GM20431 (cell line): Measurements from ENCODE around the gene FGF4.

Source experiments
- in situ Hi-C: fragments of 300-500 bp; cut with MseI, MboI; formaldehyde crosslinking; loops from one replicate; pipeline ENCODE4 v1.15.0; 2020; ENCODE audit warnings: low sequenced_read_pairs; ENCODE audit not compliant: unreplicated experiment

The FGF4 gene

GRCh38 chr11:69810289-69811118 is 35.4 kb upstream of the FGF4 start:
- in situ Hi-C loops: no loop called here

DNA sequence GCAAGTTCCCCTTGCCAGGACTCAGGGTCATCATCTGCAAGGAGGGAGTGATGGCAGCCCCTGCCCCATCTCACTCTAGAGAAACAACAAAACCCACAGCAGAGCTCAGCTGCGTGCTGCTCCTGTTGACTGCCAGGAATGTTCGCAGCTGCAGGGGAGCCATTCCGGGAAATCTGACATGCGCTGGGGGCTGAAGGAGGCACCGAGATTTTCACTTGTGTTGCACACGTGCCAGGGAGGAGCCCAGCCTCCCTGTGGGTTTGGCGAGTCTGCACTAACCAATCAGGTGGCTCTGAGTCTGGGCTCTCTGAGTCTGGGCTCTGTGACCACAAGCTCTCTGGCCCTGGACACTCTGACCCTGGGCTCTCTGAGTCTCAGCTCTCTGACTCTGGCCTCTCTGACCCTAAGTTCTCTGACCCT is 33.5 kb upstream of the FGF4 start:
- in situ Hi-C loops: no loop called here

DNA sequence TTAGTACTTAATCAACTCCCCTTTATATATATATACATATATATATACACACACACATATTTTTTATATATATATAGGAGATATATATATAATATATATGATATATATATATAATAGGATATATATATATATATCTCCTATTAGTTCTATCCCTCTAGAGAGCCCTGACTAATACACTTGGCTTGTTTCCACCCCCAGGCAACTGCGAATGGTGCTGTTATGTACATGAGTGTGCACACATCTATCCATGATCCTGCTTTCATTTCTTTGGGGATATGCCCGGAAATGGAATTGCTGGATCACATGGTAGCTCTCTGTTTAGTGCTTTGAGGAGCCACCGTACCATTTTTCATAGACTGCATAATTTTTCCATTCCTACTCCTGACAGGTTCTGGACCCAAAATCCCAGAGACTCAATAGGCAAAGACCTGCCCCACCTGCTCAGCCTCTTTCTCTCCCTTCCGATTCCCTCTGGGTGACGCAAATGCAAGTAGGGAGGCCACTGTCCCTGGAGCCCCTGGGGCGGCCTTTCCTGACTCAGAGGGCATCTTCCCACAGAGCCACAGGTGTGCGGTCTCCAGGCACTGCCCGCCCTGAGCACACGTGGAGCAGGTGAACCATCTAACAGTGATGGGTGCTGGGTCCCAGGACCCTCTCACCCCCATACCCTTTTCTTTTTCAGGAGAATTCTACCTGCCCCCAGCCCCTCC is 32.1 kb upstream of the FGF4 start:
- in situ Hi-C loops: no loop called here

- in situ Hi-C loops: no loop called here
Measured at GRCh38 chr11:69804769-69805508, 29.8 kb upstream of the FGF4 start.

- in situ Hi-C loops: no loop called here
Measured at GRCh38 chr11:69803604-69804218, 28.6 kb upstream of the FGF4 start.

DNA sequence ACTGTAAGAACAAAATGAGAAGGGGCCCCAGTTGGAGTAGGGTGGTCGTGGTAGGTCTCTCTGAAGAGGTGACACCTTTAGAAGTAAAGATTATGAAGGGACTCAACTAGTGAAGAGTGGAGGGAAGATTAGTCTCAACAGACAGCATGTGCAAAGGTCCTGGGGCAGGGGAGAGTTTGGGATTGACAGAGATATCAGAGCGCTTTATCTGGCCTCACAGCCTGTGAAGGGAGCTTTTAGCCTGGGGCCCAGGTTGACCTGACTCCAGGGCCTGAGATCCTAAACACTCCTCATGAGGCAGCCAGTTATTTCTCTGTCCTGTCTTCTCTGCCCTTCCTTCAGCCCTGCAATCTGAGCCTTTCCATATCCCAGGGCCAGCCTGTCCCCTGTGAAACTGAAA is 27.9 kb upstream of the FGF4 start:
- in situ Hi-C loops: no loop called here

DNA sequence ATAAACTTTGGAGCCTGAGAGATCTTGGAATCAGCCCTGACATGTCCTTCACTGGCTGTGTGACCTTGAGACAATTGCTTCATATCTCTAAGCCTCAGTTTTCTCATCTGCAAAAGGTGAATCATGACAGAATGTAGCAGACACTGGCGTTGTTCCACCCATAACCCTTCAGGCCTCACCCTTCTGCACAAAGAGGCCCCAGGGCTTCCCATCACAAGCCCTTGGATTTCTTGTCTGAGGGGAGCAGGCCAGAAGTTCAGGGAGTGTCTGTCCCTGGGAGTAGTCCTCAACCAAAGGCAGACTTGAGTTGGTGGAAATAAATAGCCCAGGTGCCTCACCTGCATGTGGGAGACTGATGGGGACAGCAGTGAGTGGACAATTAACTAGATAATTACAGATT is 27.4 kb upstream of the FGF4 start:
- in situ Hi-C loops: no loop called here

GRCh38 chr11:69801513-69802335 is 26.6 kb upstream of the FGF4 start:
- in situ Hi-C loops: no loop called here

GRCh38 chr11:69800278-69800677 is 25.1 kb upstream of the FGF4 start:
- in situ Hi-C loops: no loop called here

DNA sequence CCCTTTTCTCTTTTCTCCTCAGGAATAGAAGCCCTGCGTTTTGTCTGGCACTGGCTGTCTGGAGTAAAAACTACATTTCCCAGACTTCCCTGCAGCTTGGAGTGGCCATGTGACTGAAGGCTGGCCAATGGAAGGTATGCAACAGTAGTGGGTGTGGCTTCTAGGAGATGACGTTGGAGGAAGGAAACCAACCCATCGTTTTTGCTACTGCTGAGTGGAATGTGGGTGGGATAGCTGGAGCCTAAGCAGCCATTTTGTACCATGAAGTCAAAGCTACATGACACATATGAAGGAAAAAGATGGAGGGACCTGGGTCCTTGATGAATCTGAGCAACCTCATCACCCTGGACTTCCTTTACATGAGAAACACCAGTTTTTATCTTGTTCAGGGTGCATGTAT is 24.4 kb upstream of the FGF4 start:
- in situ Hi-C loops: no loop called here

- in situ Hi-C loops: no loop called here
Measured at GRCh38 chr11:69799097-69799496, 24.0 kb upstream of the FGF4 start.

- in situ Hi-C loops: no loop called here
Measured at GRCh38 chr11:69797737-69798528, 22.8 kb upstream of the FGF4 start.

DNA sequence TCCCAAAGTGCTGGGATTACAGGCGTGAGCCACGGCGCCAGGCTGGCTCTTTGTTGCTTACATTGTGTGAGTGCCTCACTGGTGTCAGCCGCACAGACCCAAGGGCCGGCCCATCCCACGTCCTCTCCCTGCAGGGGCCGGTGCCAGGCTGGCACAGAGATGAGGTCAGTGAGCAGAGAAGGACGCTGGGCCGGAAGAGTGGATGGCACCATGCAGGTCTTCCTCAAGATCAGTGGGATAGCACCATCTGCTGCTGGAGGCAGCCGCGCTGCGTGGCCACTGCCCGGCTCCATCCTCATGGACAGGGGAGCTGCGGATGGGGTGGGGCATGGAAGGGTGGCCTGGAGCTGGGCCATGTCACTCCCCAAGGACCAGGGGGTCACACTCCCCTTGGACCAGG is 22.0 kb upstream of the FGF4 start:
- in situ Hi-C loops: no loop called here

DNA sequence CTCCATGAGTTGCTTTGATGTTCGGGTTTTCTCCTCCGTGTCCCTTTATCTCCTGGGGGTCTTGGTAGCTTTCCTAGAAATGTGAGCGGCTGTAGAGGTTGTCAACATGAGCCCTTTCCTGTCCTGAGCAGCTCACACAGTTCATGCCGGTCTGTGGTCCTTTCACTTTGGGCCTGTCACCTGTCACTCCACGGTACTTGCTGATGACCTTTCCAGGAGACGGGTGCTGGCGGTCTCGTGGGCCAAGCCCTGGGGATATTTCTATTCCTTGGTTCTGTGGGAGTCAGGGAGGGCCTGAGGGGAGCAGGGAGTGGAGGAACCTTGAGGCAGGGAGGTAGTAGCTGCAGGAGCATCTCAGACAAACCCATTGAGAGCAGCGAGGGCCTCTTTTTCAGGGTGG is 20.9 kb upstream of the FGF4 start:
- in situ Hi-C loops: no loop called here

DNA sequence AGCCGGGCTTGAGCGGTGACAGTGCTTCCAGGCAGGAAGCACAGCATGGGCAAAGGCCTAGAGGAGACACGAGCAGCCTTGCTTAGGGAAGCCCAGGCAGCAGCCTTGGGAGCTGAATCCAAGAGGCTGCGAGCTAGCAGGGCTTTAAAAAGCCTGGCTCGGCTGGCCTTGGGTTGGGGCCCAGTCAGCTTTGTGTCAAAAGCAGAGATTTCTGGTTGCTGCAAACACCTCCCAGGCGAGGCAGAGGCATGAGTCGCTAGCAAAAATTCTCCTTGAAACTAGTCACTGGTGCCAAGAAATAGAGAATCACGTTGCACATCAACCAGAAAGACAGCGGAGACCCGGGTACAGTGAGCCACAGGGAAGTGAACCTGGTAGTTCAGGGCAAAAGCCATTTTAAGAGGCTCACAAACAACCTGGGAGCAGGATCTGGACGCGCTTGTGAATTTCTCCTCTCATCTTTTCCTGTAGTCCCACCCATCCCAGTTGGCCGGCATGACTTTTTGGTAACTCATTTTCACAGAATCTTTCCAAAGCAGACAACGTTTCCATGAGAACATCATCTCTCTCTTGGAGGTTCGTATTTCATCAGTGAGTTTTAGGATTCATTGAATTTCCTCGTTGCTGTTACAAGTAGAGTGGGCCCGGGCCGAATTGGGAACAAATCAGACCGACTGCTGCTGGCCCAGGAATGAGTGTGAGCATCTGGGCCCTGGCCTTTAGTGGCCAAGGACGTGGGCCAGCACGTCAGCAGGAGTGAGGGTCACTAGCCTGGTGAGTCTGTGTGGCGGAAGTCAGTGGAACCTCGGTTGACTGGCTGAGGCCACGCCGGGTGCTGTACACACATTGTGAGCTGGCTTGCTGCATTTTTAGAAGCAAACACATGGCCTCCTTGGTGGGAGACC is 16.4 kb upstream of the FGF4 start:
- in situ Hi-C loops: no loop called here

DNA sequence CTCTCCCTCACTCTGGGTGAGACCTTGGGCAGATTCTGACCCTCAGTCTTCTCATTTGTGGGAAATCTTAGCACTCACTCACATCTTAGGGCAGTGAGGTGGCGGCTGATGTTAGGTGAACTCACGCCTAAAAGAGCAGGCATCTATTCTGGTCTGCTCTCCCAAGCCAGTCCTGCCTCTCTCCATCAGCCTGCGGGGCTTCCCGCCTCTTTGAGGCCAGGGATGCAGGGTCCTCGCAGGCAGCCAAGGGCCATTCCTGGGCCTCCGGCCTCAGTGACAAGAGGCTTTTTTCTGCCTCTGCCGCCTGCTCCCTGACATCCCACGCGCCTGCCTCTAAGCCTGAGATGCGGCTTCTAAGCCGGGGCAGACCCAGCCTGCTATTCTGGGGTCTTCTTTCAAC is 13.8 kb upstream of the FGF4 start:
- in situ Hi-C loops: no loop called here

DNA sequence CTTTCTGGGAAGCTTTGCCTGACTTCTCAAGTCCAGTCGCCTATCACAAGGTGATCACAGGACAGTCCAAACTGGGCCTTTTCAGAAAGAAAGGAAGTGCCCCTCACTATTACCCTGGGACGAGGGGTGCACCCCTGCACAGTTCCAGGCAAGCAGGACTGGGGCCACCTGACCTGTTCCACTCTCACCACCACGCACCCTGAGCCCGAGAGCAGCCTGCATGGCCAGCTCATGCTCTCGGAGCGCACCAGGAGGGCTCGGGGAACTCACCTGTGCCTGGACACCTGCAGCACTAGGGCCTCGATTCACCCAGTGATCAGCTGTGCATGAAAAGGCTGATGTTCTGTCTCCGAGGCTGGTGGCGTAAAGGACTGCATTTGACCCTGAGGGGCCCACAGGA is 12.8 kb upstream of the FGF4 start:
- in situ Hi-C loops: no loop called here

DNA sequence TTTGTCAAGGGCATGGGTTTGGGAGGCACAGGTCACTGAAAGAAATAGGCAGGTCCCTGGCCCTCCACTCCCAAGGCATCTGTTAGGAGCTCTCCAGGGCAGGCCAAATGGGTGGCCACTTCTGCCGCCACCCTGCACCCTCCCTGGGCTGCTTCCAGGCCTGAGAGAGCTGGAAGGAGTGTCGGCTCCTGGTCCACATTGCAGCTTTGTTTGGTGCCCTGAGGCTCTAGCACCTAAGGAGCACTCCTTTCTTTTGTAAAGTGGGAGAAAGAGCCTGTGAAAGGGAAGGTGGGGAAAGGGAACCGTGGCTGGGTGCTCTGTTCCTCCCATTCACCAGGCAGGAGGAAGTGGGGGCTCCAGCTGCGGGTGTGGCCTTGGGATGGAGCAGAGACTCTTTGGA is 12.3 kb upstream of the FGF4 start:
- in situ Hi-C loops: no loop called here
